Activated naive CD4-positive, alpha-beta T cell treated with anti-CD3 and anti-CD28 coated beads for 36 hours (primary cell): ENCODE results near the gene CCR5. TPM values are rescaled to one million over a fixed set of nuclear protein-coding genes. Genes with fewer than 3 reads are reported as not detected.

Source experiments
- CTCF ChIA-PET: fragments of 350-600 bp; sonication (Branson Sonifier 250); formaldehyde crosslinking; loops from one replicate; lab custom pipeline; 2021; ENCODE audit warnings: antibody characterized with exemption; lab: Charles Lee
- DNase-seq: peaks from one replicate; pipeline ENCODE4 v3.0.0-alpha.2; 2020
- H3K27ac Mint-ChIP-seq: one replicate; pipeline ENCODE4 v1.8.0; 2021; ENCODE audit warnings: mild to moderate bottlenecking, mixed read lengths
- H3K27me3 Mint-ChIP-seq: one replicate; pipeline ENCODE4 v1.8.0; 2021; ENCODE audit warnings: low read depth, mixed read lengths
- H3K36me3 Mint-ChIP-seq: one replicate; pipeline ENCODE4 v1.8.0; 2021; ENCODE audit warnings: low read depth, mixed read lengths
- H3K4me1 Mint-ChIP-seq: one replicate; pipeline ENCODE4 v1.8.0; 2021; ENCODE audit warnings: low read depth, mixed read lengths
- H3K4me3 Mint-ChIP-seq: one replicate; pipeline ENCODE4 v1.8.0; 2021; ENCODE audit warnings: mild to moderate bottlenecking, moderate library complexity, mixed read lengths
- H3K9me3 Mint-ChIP-seq: one replicate; pipeline ENCODE4 v1.8.0; 2021; ENCODE audit warnings: mixed read lengths
- intact Hi-C: fragments of 100-400 bp; cut with micrococcal nuclease; formaldehyde crosslinking; loops from one replicate; pipeline ENCODE4 v1.15.1; 2023
- total RNA-seq, 2 experiments: library from RNA; stranded (reverse); gene quantifications; one replicate each; pipeline ENCODE4 v1.2.3, GENCODE V29; 2021

Gene CCR5
- total RNA-seq, 2 experiments from 2014 or later = not detected

DNA sequence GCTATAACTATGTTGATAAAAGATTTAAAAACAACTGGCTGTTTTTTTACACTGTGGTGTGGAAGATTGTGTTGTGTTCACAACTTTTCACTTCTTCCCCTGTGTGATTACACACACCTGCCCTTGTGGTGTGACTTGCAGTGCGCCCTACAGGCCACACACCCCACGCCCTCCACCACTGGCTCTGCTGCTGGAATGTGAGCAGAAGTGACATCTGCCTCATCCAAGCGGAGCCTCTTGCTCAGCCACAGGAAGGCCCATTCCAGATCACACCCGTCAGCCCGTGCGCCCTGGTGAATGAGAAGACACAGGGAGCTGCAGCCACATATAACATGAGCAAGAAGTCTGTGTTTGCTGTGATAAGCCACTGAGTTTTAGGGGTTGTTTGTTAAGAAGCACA lies 9.8 kb upstream of the CCR5 start:
- CTCF ChIA-PET = interaction anchor here (1.4 to 2.3 kb wide), 2 partner anchors 8 to 12 kb away, joined by 4 to 16 read pairs; no protein-coding TSS in a partner anchor
- H3K4me1 Mint-ChIP-seq = peaks cover 21% of the 10 kb centered on the region
- no peak overlapping the region for H3K27ac Mint-ChIP-seq
- no peak overlapping the region for H3K4me3 Mint-ChIP-seq
- no peak for DNase-seq
- peaks cover 20% of the 10 kb centered on the region for H3K27me3 Mint-ChIP-seq
- no peaks in the 10 kb centered on the region for H3K36me3 Mint-ChIP-seq
- H3K9me3 Mint-ChIP-seq = no peaks in the 10 kb centered on the region
- intact Hi-C loops = loop anchor here (1.0 to 10.0 kb wide), 3 partner anchors 7 to 696 kb away; no protein-coding TSS in a partner anchor

DNA sequence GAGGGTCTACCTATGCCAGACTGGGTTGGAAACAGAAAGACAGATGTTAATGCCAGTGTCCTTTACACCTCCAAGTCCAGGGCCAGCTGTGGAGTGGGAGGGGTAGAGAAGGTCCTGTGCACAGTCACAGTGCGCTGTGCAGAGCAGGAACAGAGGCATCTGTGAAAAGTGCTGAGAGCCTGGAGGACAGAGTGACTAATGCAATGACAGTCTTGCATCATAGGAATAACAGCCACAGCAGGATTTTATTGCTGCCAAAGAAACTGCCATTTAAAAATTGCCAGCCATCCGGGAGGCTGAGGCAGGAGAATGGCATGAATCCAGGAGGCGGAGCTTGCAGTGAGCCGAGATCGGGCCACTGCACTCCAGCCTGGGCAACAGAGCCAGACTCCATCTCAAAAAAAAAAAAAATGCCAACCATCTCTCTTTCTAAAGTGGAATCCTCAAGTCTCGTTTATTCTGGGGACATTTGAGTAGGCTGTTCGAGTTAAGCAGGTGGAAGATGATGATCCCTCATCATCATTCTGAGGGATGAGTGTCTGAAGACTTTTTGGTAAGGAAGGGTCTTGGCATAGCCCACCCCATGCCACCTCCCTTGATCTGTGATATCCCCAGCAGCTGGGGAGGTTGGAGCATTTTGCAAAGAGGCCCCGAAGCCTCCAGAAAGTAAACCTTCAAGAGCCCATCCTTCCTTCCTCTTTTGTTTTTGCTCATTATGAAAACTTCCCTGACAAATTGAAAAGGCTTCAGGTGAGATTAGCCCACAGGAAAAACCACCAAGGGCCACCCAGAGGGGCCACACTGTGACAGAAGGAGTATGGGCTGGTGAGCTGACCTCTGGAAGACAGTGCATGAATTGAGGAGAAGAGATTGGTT lies 9.1 kb upstream of the CCR5 start:
- no peak overlapping the region for H3K4me3 Mint-ChIP-seq
- no peaks in the 10 kb centered on the region for H3K36me3 Mint-ChIP-seq
- intact Hi-C loops = loop anchor here (10.0 kb wide), 1 partner anchor 697 kb away; no protein-coding TSS in a partner anchor
- no peaks in the 10 kb centered on the region for H3K9me3 Mint-ChIP-seq
- no peak for DNase-seq
- no peak overlapping the region for H3K27ac Mint-ChIP-seq
- peaks cover 18% of the 10 kb centered on the region for H3K27me3 Mint-ChIP-seq
- H3K4me1 Mint-ChIP-seq = peaks cover 21% of the 10 kb centered on the region
- CTCF ChIA-PET = no interaction called here

DNA sequence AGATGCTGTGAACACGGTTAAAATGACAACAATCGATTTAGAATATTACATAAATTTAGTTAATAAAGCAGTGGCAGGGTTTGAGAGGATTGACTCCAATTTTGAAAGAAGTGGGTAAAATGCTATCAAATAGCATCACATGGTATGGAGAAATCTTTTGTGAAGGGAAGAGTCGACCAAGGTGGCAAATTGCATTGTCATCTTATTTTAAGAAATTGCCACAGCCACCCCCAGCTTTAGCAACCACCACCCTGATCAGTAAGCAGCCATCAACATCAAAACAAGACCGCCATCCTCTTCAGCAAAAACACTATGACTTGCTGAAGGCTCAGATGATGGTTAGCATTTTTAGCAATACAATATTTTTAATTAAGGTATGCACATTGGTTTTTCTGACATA lies 5.7 kb upstream of the CCR5 start:
- Mint-ChIP-seq H3K4me1 (peaks cover 25% of the 10 kb centered on the region), H3K4me3 (no peak overlapping the region), H3K27me3 (peaks cover 12% of the 10 kb centered on the region), H3K36me3 (no peaks in the 10 kb centered on the region), H3K9me3 (no peaks in the 10 kb centered on the region), H3K27ac (no peak overlapping the region)
- intact Hi-C loops = loop anchor here (5.0 to 10.0 kb wide), 2 partner anchors 503 to 700 kb away; no protein-coding TSS in a partner anchor
- CTCF ChIA-PET = interaction anchor here (1.5 to 1.6 kb wide), 3 partner anchors 8 to 89 kb away, joined by 3 to 6 read pairs (median 4); no protein-coding TSS in a partner anchor
- DNase-seq = no peak

DNA sequence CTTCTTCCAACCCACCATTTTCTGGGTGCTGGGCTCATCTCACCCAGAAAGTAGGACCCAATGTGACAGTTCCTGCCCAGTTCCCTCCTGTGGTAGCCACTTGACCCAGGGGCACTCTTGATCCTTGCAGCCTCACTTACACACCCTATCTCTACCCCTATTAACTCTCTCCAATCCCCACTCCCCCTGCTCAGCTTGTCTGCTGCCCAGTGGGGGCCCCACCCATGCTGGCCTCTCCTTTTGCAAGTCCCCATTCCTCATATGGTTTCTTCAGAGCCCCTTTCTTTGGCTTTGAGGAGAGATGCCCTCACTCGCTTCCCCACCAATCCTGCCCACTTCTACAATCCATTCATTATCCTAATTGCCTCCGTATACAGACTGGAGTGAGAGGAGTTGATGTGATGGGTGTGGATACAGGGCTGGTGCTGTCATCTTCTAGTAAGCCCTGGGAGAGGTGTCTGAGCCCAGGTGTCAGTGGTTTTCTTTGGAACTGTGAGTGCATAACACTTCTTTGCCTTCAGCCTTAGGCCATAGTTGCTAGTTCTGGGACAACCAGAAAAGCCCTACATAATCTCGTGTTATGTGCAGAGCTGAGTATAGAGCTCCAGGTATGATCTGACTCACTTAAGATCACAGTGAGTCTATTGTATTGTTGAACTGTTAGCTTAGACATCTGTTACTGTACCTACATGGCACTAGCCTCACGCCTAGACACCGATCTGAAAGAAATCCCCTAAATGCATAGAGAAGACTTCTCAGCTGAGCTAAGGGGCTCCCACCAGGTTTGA lies 4.8 kb upstream of the CCR5 start:
- H3K9me3 Mint-ChIP-seq = no peaks in the 10 kb centered on the region
- intact Hi-C loops = loop anchor here (5.0 to 10.0 kb wide), 2 partner anchors 504 to 701 kb away; no protein-coding TSS in a partner anchor
- peaks cover 25% of the 10 kb centered on the region for H3K4me1 Mint-ChIP-seq
- no peaks in the 10 kb centered on the region for H3K36me3 Mint-ChIP-seq
- CTCF ChIA-PET = interaction anchor here (0.5 to 6.7 kb wide), 5 partner anchors 9 to 287 kb away, joined by 3 to 58 read pairs (median 4); no protein-coding TSS in a partner anchor
- no peak overlapping the region for H3K27ac Mint-ChIP-seq
- H3K4me3 Mint-ChIP-seq = no peak overlapping the region
- no peak for DNase-seq
- H3K27me3 Mint-ChIP-seq = peaks cover 12% of the 10 kb centered on the region

DNA sequence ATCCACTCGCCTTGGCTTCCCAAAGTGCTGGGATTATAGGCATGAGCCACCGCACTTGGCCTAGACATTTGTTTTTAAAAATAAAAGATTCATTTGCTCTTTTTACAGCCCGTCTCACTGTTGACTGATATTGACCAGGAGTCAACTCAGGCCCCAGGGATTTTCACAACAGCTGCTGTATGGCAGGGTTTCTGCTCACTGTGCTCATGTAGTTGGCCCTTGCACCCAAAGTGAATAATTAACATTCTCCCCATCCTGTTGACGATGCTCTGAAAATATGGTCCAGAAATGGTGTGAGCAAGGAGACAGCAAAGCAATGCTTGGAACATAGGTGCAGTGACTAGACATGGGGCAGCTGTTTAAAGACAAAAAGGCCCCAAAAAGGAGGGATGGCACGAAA lies 2.9 kb upstream of the CCR5 start:
- no peaks in the 10 kb centered on the region for H3K36me3 Mint-ChIP-seq
- H3K27me3 Mint-ChIP-seq = peaks cover 12% of the 10 kb centered on the region
- no peak overlapping the region for H3K4me3 Mint-ChIP-seq
- no peak for DNase-seq
- H3K9me3 Mint-ChIP-seq = no peaks in the 10 kb centered on the region
- no peak overlapping the region for H3K27ac Mint-ChIP-seq
- intact Hi-C loops = loop anchor here (1.0 to 10.0 kb wide), 6 partner anchors 8 to 703 kb away; no protein-coding TSS in a partner anchor
- H3K4me1 Mint-ChIP-seq = peaks cover 21% of the 10 kb centered on the region
- CTCF ChIA-PET = interaction anchor here (0.6 to 6.7 kb wide), 17 partner anchors 8 to 427 kb away, joined by 3 to 63 read pairs (median 4); partner anchors contain the start of gene CCR1

DNA sequence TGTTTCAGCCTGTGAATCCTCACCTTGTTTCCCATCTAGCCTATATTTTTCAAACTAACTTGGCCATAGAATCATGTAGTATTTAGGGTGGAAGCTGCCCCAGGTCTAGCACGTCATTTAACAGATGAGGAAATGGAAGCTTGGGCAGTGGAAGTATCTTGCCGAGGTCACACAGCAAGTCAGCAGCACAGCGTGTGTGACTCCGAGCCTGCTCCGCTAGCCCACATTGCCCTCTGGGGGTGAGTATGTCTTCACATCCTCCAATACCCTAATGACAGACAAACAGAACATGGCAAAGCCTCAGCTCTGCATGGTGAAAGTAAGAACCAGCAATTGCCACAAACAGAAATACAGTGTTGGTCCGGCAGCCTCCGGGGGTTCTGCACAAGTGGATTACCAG lies 2.2 kb upstream of the CCR5 start:
- intact Hi-C loops = loop anchor here (1.0 to 10.0 kb wide), 6 partner anchors 8 to 704 kb away; no protein-coding TSS in a partner anchor
- H3K27ac Mint-ChIP-seq = no peak overlapping the region
- no peak overlapping the region for H3K4me3 Mint-ChIP-seq
- H3K27me3 Mint-ChIP-seq = peaks cover 16% of the 10 kb centered on the region
- peak; percentile 75 for DNase-seq
- no peaks in the 10 kb centered on the region for H3K9me3 Mint-ChIP-seq
- H3K4me1 Mint-ChIP-seq = peaks cover 21% of the 10 kb centered on the region
- CTCF ChIA-PET = interaction anchor here (0.6 to 6.7 kb wide), 23 partner anchors 9 to 430 kb away, joined by 3 to 63 read pairs (median 4); partner anchors contain the start of genes CCR1 and CXCR6
- H3K36me3 Mint-ChIP-seq = no peaks in the 10 kb centered on the region

DNA sequence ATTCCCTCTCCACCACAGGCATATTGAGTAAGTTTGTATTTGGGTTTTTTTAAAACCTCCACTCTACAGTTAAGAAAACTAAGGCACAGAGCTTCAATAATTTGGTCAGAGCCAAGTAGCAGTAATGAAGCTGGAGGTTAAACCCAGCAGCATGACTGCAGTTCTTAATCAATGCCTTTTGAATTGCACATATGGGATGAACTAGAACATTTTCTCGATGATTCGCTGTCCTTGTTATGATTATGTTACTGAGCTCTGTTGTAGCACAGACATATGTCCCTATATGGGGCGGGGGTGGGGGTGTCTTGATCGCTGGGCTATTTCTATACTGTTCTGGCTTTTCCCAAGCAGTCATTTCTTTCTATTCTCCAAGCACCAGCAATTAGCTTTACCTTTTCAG lies 1.6 kb upstream of the CCR5 start:
- Mint-ChIP-seq H3K27ac (no peak overlapping the region), H3K4me1 (peaks cover 21% of the 10 kb centered on the region), H3K36me3 (no peaks in the 10 kb centered on the region), H3K9me3 (no peaks in the 10 kb centered on the region), H3K4me3 (no peak overlapping the region), H3K27me3 (peaks cover 19% of the 10 kb centered on the region)
- CTCF ChIA-PET = interaction anchor here (0.6 to 6.7 kb wide), 24 partner anchors 9 to 431 kb away, joined by 3 to 63 read pairs (median 8); partner anchors contain the start of genes CCR1, CCR2 and CXCR6
- intact Hi-C loops = loop anchor here (2.0 to 10.0 kb wide), 3 partner anchors 278 to 704 kb away; no protein-coding TSS in a partner anchor
- DNase-seq = no peak

DNA sequence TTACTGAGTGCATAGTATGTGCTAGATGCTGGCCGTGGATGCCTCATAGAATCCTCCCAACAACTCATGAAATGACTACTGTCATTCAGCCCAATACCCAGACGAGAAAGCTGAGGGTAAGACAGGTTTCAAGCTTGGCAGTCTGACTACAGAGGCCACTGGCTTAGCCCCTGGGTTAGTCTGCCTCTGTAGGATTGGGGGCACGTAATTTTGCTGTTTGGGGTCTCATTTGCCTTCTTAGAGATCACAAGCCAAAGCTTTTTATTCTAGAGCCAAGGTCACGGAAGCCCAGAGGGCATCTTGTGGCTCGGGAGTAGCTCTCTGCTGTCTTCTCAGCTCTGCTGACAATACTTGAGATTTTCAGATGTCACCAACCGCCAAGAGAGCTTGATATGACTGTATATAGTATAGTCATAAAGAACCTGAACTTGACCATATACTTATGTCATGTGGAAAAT lies 1.0 kb upstream of the CCR5 start:
- peaks cover 21% of the 10 kb centered on the region for H3K27me3 Mint-ChIP-seq
- peaks cover 22% of the 10 kb centered on the region for H3K4me1 Mint-ChIP-seq
- intact Hi-C loops = loop anchor here (1.0 to 10.0 kb wide), 9 partner anchors 69 to 705 kb away; no protein-coding TSS in a partner anchor
- CTCF ChIA-PET = interaction anchor here (0.5 to 6.7 kb wide), 20 partner anchors 8 to 291 kb away, joined by 3 to 63 read pairs (median 10); partner anchors contain the start of genes CCR1 and CCR2
- no peak overlapping the region for H3K4me3 Mint-ChIP-seq
- H3K9me3 Mint-ChIP-seq = no peaks in the 10 kb centered on the region
- peak; percentile 30 for DNase-seq
- no peaks in the 10 kb centered on the region for H3K36me3 Mint-ChIP-seq
- H3K27ac Mint-ChIP-seq = no peak overlapping the region

DNA sequence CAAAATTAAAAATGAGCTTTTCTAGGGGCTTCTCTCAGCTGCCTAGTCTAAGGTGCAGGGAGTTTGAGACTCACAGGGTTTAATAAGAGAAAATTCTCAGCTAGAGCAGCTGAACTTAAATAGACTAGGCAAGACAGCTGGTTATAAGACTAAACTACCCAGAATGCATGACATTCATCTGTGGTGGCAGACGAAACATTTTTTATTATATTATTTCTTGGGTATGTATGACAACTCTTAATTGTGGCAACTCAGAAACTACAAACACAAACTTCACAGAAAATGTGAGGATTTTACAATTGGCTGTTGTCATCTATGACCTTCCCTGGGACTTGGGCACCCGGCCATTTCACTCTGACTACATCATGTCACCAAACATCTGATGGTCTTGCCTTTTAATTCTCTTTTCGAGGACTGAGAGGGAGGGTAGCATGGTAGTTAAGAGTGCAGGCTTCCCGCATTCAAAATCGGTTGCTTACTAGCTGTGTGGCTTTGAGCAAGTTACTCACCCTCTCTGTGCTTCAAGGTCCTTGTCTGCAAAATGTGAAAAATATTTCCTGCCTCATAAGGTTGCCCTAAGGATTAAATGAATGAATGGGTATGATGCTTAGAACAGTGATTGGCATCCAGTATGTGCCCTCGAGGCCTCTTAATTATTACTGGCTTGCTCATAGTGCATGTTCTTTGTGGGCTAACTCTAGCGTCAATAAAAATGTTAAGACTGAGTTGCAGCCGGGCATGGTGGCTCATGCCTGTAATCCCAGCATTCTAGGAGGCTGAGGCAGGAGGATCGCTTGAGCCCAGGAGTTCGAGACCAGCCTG lies 984 bp downstream of the CCR5 start:
- H3K9me3 Mint-ChIP-seq = no peaks in the 10 kb centered on the region
- no peak overlapping the region for H3K4me3 Mint-ChIP-seq
- intact Hi-C loops = loop anchor here (1.0 to 5.0 kb wide), 4 partner anchors 95 to 433 kb away; no protein-coding TSS in a partner anchor
- H3K27me3 Mint-ChIP-seq = peaks cover 23% of the 10 kb centered on the region
- peaks cover 33% of the 10 kb centered on the region for H3K4me1 Mint-ChIP-seq
- H3K36me3 Mint-ChIP-seq = no peaks in the 10 kb centered on the region
- CTCF ChIA-PET = interaction anchor here (0.6 to 6.7 kb wide), 15 partner anchors 9 to 293 kb away, joined by 3 to 63 read pairs (median 5); partner anchors contain the start of gene CCR2
- no peak for DNase-seq
- no peak overlapping the region for H3K27ac Mint-ChIP-seq

DNA sequence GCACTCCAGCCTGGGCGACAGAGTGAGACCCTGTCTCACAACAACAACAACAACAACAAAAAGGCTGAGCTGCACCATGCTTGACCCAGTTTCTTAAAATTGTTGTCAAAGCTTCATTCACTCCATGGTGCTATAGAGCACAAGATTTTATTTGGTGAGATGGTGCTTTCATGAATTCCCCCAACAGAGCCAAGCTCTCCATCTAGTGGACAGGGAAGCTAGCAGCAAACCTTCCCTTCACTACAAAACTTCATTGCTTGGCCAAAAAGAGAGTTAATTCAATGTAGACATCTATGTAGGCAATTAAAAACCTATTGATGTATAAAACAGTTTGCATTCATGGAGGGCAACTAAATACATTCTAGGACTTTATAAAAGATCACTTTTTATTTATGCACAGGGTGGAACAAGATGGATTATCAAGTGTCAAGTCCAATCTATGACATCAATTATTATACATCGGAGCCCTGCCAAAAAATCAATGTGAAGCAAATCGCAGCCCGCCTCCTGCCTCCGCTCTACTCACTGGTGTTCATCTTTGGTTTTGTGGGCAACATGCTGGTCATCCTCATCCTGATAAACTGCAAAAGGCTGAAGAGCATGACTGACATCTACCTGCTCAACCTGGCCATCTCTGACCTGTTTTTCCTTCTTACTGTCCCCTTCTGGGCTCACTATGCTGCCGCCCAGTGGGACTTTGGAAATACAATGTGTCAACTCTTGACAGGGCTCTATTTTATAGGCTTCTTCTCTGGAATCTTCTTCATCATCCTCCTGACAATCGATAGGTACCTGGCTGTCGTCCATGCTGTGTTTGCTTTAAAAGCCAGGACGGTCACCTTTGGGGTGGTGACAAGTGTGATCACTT lies 2.0 kb downstream of the CCR5 start:
- no peak overlapping the region for H3K4me3 Mint-ChIP-seq
- peak; percentile 36 for DNase-seq

More for the DNA sequence above, 2.0 kb downstream of the CCR5 start:
- Mint-ChIP-seq H3K36me3 (no peaks in the 10 kb centered on the region), H3K27me3 (peaks cover 22% of the 10 kb centered on the region), H3K27ac (no peak overlapping the region), H3K9me3 (no peaks in the 10 kb centered on the region), H3K4me1 (peaks cover 33% of the 10 kb centered on the region)
- CTCF ChIA-PET = interaction anchor here (0.6 to 6.7 kb wide), 10 partner anchors 9 to 294 kb away, joined by 3 to 63 read pairs (median 3); no protein-coding TSS in a partner anchor
- intact Hi-C loops = loop anchor here (1.0 to 5.0 kb wide), 2 partner anchors 96 to 145 kb away; no protein-coding TSS in a partner anchor
